BE2C (cell line): ENCODE data around the gene PRDM15.

Experiments used
- DNase-seq: peaks from one replicate; pipeline ENCODE4 v3.0.0-alpha.2; 2020
- H3K27me3 ChIP-seq: fragments of 250-450 bp; sonication (Bioruptor Pico); 2 replicates; pipeline ENCODE4 v1.5.1; 2020; ENCODE audit warnings: mild to moderate bottlenecking
- H3K36me3 ChIP-seq: fragments of 250-450 bp; sonication (Bioruptor Pico); 2 replicates; pipeline ENCODE4 v1.5.1; 2020; ENCODE audit warnings: mild to moderate bottlenecking
- H3K4me1 ChIP-seq: fragments of 250-450 bp; sonication (Bioruptor Pico); 2 replicates; pipeline ENCODE4 v1.5.1; 2020
- H3K4me3 ChIP-seq: 2 replicates; pipeline ENCODE4 v1.5.1; 2011; ENCODE audit warnings: low read depth, low read length
- H3K9me3 ChIP-seq: fragments of 250-450 bp; sonication (Bioruptor Pico); 2 replicates; pipeline ENCODE4 v1.5.1; 2020
- TF ChIP-seq, protein P1 (sequence below): IDR thresholded peaks from 2 replicates; pipeline ENCODE4 v1.5.1; 2012; ENCODE audit warnings: mild to moderate bottlenecking, low read depth, low read length

Gene PRDM15

DNA sequence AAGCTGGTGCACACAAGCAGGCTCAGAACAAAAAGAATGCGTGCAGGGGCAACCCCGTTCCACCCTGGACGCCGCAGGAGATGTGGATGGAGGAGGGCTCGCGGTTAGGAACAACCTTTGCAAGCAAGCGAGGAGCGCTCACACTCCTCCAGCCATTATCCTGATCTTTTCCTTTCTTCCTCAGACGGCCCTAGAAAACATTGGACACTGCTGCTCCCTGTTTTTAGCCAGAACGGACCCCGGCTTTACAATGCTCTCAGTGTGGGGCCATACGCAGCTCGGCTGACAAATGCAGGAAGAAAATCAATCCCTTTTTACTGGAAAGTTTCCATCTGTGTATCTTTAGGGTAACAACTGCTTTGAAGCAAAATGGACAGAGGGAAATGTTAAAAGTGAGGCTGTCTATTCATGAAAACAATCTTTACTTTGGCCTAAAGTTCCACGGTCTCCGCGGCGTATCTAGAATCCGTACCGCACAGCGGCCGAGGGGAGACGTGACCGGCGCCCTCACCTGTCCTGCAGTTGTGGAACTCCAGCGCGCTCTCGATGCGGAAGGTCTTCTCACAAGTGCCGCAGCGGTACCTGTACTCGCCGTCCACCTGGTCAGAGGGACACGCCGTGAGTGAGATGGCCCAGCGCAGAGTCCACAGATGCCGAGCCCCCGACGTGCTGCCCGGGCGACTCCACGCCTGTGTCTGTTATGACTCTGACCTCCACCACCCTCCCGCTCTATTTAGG, 44.0 kb downstream of the PRDM15 start:
- Histone ChIP-seq H3K4me1 (no peaks in the 10 kb centered on the region), H3K27me3 (no peaks in the 10 kb centered on the region), H3K9me3 (no peaks in the 10 kb centered on the region), H3K4me3 (no peak overlapping the region), H3K36me3 (peaks cover 15% of the 10 kb centered on the region)
- TF ChIP-seq, protein P1, sequence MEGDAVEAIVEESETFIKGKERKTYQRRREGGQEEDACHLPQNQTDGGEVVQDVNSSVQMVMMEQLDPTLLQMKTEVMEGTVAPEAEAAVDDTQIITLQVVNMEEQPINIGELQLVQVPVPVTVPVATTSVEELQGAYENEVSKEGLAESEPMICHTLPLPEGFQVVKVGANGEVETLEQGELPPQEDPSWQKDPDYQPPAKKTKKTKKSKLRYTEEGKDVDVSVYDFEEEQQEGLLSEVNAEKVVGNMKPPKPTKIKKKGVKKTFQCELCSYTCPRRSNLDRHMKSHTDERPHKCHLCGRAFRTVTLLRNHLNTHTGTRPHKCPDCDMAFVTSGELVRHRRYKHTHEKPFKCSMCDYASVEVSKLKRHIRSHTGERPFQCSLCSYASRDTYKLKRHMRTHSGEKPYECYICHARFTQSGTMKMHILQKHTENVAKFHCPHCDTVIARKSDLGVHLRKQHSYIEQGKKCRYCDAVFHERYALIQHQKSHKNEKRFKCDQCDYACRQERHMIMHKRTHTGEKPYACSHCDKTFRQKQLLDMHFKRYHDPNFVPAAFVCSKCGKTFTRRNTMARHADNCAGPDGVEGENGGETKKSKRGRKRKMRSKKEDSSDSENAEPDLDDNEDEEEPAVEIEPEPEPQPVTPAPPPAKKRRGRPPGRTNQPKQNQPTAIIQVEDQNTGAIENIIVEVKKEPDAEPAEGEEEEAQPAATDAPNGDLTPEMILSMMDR = no peak
- no peak for DNase-seq

DNA sequence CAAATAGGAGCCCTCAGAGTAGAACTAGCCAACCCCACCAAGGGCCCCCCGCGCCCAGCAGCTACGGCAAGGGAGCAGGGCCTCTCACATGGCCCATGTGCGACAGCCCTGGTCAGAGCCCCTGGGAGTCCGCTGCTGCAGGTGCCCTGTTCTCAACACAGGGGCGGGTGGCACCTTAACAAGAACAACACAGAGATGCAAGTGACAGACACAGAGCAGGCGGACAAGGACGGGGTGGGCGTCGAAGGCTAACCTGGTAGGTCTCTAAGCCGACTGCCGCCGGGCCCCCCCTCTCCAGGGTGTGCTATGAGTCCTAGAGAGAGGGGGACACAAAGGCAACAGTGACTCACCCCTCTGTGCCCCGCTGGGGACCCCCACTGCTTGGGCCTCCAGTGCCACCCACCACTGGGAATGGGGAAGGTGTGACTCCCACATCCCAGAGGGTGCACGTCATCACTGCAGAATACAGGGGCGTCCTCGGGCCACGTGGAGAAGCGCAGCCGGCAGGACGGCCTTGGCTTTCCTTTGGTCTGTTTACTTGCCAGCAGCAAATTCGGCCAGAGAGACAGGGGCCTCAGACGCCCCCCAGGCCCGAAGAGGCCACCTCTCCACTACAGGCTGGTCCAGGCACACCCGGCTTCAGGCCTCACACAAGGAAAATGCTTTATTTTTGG, 44.8 kb downstream of the PRDM15 start:
- no peaks in the 10 kb centered on the region for H3K4me1 ChIP-seq

DNA sequence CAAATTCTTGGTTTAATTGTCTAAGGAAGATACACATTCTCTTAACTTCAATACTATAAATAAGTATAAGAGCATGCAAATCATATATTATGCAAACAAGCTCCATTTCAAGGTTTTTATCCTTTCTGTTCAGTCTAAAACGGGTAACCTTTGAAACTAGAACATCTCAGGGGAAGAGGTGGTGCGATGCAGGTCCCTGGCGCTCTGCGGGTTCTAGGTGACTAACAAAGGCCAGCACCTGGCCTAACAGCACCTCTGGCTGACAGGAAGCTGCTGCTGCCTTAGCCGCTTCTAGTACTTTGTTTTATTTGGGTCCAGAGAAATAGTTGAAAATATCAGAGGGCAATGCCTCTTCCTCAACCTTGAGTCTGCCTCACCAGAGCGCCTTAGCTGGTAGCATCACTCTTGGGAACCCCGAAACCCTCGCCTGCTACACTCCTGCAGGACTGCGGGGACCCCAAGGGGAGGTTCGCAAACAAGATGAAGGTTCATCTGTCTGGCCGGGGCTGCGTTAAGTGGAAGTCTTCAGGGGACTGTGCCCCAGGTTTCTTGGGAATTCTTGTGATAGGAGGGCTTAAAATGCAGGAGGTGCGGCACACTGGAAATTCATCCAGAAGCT, 45.5 kb downstream of the PRDM15 start:
- Histone ChIP-seq H3K4me3 (no peak overlapping the region), H3K36me3 (peaks cover 15% of the 10 kb centered on the region), H3K9me3 (no peaks in the 10 kb centered on the region), H3K27me3 (no peaks in the 10 kb centered on the region), H3K4me1 (no peaks in the 10 kb centered on the region)
- no peak for DNase-seq
- TF ChIP-seq, protein P1 = no peak

More for the DNA sequence above, 44.8 kb downstream of the PRDM15 start:
- TF ChIP-seq, protein P1 = no peak
- no peak for DNase-seq
- Histone ChIP-seq H3K4me3 (no peak overlapping the region), H3K9me3 (no peaks in the 10 kb centered on the region), H3K27me3 (no peaks in the 10 kb centered on the region), H3K36me3 (peaks cover 15% of the 10 kb centered on the region)

DNA sequence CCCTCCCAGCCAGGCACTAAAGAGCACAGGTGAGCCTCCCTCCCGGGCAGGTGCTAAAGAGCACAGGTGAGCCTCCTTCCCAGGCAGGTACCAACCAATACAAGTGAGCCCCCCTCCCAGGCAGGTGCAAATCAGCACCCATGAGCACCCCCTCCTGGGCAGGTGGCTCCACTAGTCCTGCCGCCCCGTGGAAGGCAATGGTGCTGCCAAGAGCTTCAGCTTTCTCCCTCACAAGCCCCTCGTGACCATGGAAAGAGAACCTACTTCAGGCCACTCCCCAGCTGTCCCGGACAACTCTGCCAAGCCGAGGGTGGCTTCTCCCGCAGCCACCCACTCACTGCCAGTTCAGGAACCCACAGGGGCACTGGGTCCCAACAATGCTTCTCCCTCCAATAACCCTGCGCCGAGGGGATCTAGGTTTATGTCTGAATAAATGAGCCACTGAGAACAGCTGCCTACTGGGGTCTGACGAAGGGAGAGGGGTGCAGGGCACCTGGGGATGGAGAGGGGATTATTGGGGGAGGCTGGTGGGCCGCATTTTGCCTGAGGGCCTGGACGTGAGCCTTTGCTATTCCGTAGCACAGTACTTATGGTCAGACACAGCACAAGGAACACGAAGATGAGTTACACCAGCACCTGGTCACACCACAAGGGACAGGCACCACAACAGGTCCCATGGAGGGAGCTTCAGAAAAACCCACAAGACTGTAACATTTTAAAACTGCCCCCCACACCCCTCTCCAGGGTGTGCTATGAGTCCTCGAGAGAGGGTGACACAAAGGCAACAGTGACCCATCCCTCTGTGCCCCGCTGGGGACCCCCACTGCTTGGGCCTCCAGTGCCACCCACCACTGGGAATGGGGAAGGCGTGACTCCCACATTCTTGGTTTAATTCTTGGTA, 46.3 kb downstream of the PRDM15 start:
- Histone ChIP-seq H3K4me3 (no peak overlapping the region), H3K4me1 (no peaks in the 10 kb centered on the region), H3K9me3 (no peaks in the 10 kb centered on the region), H3K36me3 (peaks cover 14% of the 10 kb centered on the region), H3K27me3 (no peaks in the 10 kb centered on the region)
- DNase-seq = no peak
- TF ChIP-seq, protein P1 = no peak

DNA sequence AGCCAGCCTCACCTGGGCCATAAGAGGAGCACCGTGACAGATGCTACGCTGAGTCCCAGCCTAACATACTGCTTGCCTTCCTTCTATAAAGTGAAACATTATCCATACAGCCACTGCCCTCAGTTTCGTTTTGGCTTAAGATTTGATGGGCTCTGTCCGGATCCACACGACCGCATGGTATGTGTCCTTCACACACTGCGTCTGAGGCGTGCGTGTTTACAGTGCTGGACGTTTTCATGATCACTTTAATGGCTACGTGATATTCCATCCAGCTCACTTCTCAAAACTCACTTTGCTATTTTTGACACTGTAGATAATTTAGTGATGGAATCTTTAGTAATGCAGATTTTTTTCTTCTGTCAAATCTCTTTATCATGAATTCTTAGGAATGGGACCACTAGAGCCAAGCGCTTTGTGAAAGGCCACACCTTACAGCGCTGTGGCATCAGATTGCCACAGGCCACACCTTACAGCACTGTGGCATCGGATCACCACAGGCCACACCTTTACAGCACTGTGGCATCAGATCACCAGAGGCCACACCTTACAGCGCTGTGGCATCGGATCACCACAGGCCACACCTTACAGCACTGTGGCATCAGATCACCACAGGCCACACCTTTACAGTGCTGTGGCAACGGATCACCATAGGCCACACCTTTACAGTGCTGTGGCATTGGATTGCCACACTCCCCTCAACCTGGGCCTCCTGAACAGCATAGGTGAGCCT, 47.1 kb downstream of the PRDM15 start:
- Histone ChIP-seq H3K4me3 (no peak overlapping the region), H3K27me3 (no peaks in the 10 kb centered on the region), H3K9me3 (no peaks in the 10 kb centered on the region), H3K4me1 (no peaks in the 10 kb centered on the region), H3K36me3 (peaks cover 11% of the 10 kb centered on the region)
- TF ChIP-seq, protein P1 = no peak
- no peak for DNase-seq
